ENCODE results near the gene CES4A.
"Not testable (repeated sequence)": the region's sequence is repeated elsewhere in the genome, so short reads cannot be mapped to it uniquely, and the experiment has no call there.

Gene CES4A

DNA sequence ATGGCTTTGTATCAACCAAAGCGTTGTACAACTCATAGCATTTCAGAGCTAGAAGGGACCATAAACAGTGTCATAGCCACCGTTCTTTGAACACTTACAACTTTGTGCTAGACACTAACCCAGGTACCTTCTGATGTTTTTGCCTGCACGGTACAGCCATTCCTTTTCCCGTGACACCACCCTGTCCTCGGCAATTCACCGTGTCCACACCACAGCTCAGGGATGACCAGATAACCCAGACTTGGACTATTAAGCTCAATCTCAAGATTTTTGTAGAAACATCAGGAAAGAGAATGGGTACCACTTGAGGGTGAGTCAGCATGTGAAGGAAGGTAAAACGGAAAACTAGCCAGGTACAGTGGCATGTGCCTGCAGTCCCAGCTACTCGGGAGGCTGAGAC, 30.8 kb downstream of the CES4A start:
- DNase-seq (ENCODE audit: low read depth in 2 of 2), result no peak

GRCh38 chr16:67021321-67021720, 32.9 kb downstream of the CES4A start:
- DNase-seq (ENCODE audit: low read depth in 2 of 2), result no peak

- DNase-seq (ENCODE audit: low read depth in 2 of 2), result no peak
Observed at GRCh38 chr16:67022531-67023214, 34.3 kb downstream of the CES4A start.

- no peak for DNase-seq (ENCODE audit: low read depth in 2 of 2)
Observed at GRCh38 chr16:67023689-67024088, 35.3 kb downstream of the CES4A start.

- DNase-seq (ENCODE audit: low read depth in 2 of 2), result no peak
Observed at GRCh38 chr16:67024384-67025209, 36.2 kb downstream of the CES4A start.

GRCh38 chr16:67025210-67025550, 36.8 kb downstream of the CES4A start:
- no peak for DNase-seq (ENCODE audit: low read depth in 2 of 2)

DNA sequence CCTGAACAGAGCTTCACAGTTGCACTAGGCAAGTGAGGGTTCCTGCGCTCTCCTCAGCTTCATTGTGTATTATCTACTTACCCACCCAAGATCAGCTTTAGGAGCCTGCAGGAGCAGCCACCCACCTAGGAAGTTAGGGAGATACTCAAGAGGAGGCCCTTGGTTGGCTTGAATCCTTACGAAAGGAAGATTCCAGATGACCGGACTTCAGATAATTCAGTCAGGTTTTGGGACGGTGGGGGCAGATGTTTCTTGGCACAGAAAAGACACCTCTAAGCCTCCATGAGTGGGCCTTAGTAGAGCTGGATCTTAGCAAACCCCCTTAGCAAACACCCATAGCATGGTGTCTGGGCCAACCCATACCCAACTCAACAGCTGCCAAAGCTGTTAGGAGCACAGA, 38.2 kb downstream of the CES4A start:
- DNase-seq (ENCODE audit: low read depth in 2 of 2), result no peak

GRCh38 chr16:67027046-67027445, 38.7 kb downstream of the CES4A start:
- DNase-seq (ENCODE audit: low read depth in 2 of 2), result no peak

- DNase-seq (ENCODE audit: low read depth in 2 of 2), result no peak
Observed at GRCh38 chr16:67028167-67028695, 39.8 kb downstream of the CES4A start.

GRCh38 chr16:67028696-67029253, 40.4 kb downstream of the CES4A start, which contains the start of gene CBFB:
TSS of gene CBFB (plus strand) at chr16:67029149. CDS start at chr16:67029408, 259 bp downstream.
- peak; percentile 86 to 88 for DNase-seq (ENCODE audit: low read depth in 2 of 2)

DNA sequence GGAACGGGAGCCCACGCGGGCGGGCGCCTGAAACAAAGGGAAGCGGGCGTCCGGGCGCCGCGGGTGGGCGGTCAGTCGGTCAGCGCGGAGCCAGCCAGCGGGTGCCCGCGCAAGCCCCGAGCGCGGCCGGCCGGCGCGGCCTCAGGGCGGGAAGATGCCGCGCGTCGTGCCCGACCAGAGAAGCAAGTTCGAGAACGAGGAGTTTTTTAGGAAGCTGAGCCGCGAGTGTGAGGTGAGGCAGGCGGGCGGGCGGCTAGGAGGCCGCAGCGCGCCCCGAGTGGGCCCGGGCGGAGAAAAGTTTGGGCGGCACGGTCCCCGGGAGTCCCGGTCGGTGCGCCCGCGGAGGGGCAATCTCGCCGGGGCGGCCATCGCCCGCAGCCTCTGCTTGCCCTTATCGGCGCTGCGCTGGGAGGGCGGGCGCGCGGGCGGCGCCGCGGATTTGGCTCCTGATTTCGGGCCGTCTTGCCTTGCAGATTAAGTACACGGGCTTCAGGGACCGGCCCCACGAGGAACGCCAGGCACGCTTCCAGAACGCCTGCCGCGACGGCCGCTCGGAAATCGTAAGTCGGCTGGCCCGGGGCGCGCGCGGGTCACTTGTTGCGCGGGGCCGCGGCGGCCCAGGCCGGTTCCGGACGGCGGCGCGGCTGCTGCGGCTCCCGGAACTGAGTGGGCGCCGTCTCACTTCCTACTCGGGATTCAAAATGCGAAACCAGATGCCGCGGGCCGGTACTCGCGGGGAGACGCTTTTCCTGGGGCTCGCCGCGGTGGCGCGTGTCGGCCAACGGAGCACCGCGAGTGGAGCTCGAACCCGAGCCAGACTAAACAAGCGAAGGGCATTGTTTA, 41.1 kb downstream of the CES4A start:
- DNase-seq (ENCODE audit: low read depth in 2 of 2), result peak; percentile 27 to 36

DNA sequence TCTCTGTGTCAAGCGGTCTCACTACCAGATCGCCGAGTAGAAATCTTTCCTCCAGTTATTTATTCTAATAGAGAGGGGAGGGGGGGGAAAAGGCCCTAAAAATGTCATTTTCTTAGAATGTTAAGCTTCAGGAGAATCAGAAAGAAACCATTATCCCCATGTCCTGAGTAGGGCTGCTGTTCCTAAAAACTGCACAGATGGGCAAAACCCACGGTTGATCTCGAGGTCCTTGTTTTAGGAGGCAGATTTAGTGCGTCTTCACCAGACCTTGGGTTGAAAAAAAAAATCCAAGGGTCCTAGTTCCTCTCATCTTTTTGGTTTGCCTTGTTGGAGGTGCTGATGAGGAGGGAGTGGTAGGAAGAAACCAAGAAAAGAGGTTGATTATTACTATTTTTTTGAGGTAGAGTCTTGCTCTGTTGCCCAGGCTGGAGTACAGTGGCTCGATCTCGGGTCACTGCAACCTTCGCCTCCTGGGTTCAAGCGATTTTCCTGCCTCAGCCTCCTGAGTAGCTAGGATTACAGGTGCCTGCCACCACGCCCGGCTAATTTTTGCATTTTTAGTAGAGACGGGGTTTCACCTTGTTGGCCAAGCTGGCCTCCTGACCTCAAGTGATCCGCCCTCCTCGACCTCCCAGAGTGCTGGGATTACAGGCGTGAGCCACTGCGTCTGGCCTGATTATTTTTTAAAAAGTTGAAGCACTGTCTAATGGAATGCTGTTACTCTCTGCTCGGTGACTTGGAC, 42.0 kb downstream of the CES4A start:
- DNase-seq (ENCODE audit: low read depth in 2 of 2), result no peak

- no peak for DNase-seq (ENCODE audit: low read depth in 2 of 2)
Observed at GRCh38 chr16:67034487-67034886, 46.1 kb downstream of the CES4A start.

DNA sequence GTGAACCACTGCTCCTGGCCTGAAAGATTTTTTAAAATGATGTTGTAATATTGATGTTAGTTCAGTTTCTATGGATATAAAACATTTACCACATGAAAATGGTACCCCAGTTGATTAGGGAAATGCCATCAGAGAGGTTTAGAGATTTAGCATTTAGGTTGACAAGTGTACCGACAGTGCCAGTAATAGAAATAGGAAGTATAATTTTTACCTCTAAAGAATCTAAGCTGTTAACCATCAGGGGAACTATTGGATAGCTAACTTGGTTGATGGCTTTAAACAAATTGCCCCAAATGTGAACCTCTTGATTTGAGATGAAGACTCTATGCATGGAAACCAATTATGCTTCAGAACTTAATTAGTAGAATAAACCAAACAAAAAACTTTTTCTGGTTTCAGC, 47.0 kb downstream of the CES4A start:
- no peak for DNase-seq (ENCODE audit: low read depth in 2 of 2)

DNA sequence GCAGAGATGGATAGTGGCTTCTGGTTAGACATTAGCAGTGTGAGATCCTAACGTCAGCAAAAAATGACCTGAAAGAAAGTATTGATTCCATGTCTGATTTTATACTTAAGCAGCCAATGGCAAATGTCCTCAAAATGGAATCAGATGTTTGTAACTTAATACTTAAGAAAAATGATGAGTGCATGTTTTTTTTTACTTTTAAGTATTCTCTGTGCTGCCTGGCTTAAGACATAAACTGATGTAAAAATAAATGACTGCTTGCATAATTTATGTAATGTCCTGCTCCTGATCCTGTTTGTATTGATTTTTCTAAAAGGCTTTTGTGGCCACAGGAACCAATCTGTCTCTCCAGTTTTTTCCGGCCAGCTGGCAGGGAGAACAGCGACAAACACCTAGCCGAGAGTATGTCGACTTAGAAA, 47.9 kb downstream of the CES4A start:
- no peak for DNase-seq (ENCODE audit: low read depth in 2 of 2)

- DNase-seq (ENCODE audit: low read depth in 2 of 2), result no peak
Observed at GRCh38 chr16:67039260-67040020, 51.1 kb downstream of the CES4A start.

DNA sequence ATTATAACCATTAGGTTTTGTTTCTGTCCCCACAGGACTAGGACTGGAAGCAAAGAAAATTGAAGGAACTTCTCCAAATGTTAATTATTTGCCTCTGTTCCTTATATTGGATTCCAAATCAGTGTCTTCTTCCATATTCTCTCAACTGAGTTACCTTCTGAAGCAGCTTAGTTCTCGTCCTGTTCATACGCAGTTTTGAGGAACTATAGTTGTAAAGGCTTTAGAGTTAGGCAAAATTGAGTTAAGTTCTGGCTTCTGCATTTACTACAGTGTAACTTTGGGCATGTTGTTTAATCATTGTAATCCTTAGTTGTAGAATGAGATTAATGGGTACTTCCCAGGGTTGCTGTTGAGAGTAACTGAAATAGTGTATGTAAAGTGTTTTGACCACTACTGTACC, 51.8 kb downstream of the CES4A start:
- no peak for DNase-seq (ENCODE audit: low read depth in 2 of 2)

DNA sequence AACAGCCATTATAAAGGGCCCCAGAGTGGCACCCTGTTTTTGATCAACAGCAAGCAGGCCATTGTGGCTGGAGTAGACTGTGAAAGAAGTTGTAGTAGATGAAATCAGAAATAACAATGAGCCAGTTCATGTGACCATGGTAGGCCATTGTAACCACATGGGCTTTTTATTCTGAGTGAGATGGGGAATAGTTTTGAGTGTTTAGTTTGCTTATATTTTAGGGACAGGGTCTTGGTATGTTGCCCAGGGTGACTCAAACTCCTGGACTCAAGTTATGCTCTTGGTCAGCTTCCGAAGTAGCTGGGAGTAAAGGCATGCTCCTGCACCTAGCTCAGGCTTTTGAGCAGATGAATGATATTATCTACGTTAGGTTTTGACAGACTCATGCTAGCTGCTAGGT, 52.5 kb downstream of the CES4A start:
- no peak for DNase-seq (ENCODE audit: low read depth in 2 of 2)

DNA sequence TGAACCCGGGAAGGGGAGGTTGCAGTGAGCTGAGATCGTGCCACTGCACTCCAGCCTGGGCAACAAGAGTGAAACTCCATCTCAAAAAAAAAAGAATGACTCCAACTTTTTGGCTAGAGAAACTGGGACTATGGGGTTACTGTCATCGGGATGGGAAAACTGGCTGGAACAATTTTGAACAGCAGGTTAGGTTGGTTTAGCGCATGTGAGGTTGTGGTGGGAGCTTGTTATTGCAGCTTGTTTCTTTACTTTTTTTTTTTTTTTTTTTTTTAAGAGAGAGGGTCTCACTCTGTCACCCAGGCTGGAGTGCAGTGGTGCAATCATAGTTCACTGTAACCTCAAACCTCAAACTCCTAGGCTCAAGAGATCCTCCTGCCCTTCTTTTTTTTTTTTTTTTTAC, 53.1 kb downstream of the CES4A start:
- not testable (repeated sequence) for DNase-seq (ENCODE audit: low read depth in 2 of 2)

DNA sequence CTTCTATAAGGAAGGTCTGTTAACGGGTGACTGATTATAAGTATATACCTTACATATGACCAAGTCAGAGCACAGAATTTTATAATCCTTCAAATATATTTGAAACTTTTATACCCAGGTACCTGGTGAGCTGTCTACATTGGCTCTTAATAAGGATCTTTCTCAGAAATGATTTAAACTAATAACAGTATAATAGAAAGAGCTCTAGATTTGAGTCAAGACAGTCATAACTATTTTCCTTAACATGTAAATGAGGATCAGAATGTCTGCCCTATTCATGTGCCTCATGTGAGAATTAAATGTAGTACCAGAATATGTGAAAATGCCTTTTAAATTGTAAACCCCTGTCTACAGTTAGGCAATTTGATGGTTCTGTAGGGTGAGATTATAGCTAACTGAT, 55.0 kb downstream of the CES4A start:
- no peak for DNase-seq (ENCODE audit: low read depth in 2 of 2)

All from activated CD8-positive, alpha-beta memory T cell treated with anti-CD3 and anti-CD28 coated beads for 4 hours (primary cell).